SK-N-SH (cell line): ENCODE data around the gene SLC24A1. TPM values are rescaled to one million over a fixed set of nuclear protein-coding genes. Genes with fewer than 3 reads are reported as not detected.
A peak's percentile ranks its signal among the peaks of the same experiment; 100 is the strongest.

Experiments used
- CTCF ChIA-PET: fragments of 300-600, 350-600 bp; formaldehyde crosslinking; extraction: SDS; loops from one replicate; lab custom pipeline; 2021; lab: Yijun Ruan, JAX
- POLR2A ChIA-PET: fragments of 350-600 bp; sonication (Branson Sonifier 250); formaldehyde crosslinking; extraction: SDS; loops from one replicate; lab custom pipeline; 2020; ENCODE audit warnings: antibody characterized with exemption, inconsistent platforms; lab: Yijun Ruan, JAX
- DNase-seq: peaks from one replicate; pipeline ENCODE4 v3.0.0; 2012
- H2AFZ ChIP-seq: fragments of 200-600 bp; sonication (generic); 2 replicates; pipeline ENCODE4 v1.8.1; 2016; ENCODE audit warnings: antibody characterized with exemption, mild to moderate bottlenecking, low read depth
- H3F3A ChIP-seq: fragments of 200-600 bp; sonication (generic); replicated peaks from 2 replicates; pipeline ENCODE3; 2016; ENCODE audit warnings: antibody characterized with exemption, mild to moderate bottlenecking; ENCODE audit not compliant: insufficient read depth
- H3K27ac ChIP-seq, 2 experiments: fragments of 200-500 bp in 1 of 2; fragments of 200-600 bp in 1 of 2; sonication (Bioruptor generic) in 1 of 2; sonication (generic), shearing (Covaris generic) in 1 of 2; 2 replicates each; pipeline versions ENCODE4 v1.5.1 to v1.6.1; 2014 to 2016; ENCODE audit warnings: low read depth in 2 of 2, inconsistent platforms in 1 of 2, low read length in 1 of 2, mild to moderate bottlenecking in 1 of 2, mixed read lengths in 1 of 2
- H3K27me3 ChIP-seq: fragments of 200-600 bp; sonication (generic), shearing (Covaris generic); 2 replicates; pipeline ENCODE4 v1.6.1; 2016; ENCODE audit warnings: mixed run types; ENCODE audit not compliant: insufficient read depth
- H3K36me3 ChIP-seq, 2 experiments: fragments of 200-500 bp in 1 of 2; fragments of 200-600 bp in 1 of 2; sonication (Bioruptor generic) in 1 of 2; sonication (generic) in 1 of 2; replicated peaks in 1 of 2; 2 replicates each; pipeline versions ENCODE3 to v1.5.1; 2014 to 2016; ENCODE audit warnings: low read length in 1 of 2, mild to moderate bottlenecking in 1 of 2; ENCODE audit not compliant: insufficient read depth in 2 of 2, control insufficient read depth in 1 of 2
- H3K4me1 ChIP-seq, 2 experiments: fragments of 200-500 bp in 1 of 2; fragments of 200-600 bp in 1 of 2; sonication (Bioruptor generic) in 1 of 2; sonication (generic), shearing (Covaris generic) in 1 of 2; 2 replicates each; pipeline versions ENCODE4 v1.5.1 to v1.6.1; 2014 to 2016; ENCODE audit warnings: low read depth in 1 of 2, low read length in 1 of 2, mixed run types in 1 of 2; ENCODE audit not compliant: insufficient read depth in 2 of 2, control insufficient read depth in 1 of 2
- H3K4me2 ChIP-seq: fragments of 200-600 bp; sonication (generic), shearing (Covaris generic); 2 replicates; pipeline ENCODE4 v1.6.1; 2017; ENCODE audit warnings: mixed run types
- H3K4me3 ChIP-seq, 2 experiments: fragments of 200-500 bp in 1 of 2; fragments of 200-600 bp in 1 of 2; sonication (Bioruptor generic) in 1 of 2; sonication (generic), shearing (Covaris generic) in 1 of 2; 2 replicates each; pipeline versions ENCODE4 v1.5.1 to v1.8.1; 2014 to 2016; ENCODE audit warnings: low read depth in 2 of 2, inconsistent platforms in 1 of 2, low read length in 1 of 2, mild to moderate bottlenecking in 1 of 2, mixed read lengths in 1 of 2, moderate library complexity in 1 of 2
- H3K79me2 ChIP-seq: fragments of 200-600 bp; sonication (generic); 2 replicates; pipeline ENCODE4 v1.8.1; 2017; ENCODE audit warnings: mild to moderate bottlenecking; ENCODE audit not compliant: insufficient read depth
- H3K9ac ChIP-seq: fragments of 200-600 bp; sonication (generic); 2 replicates; pipeline ENCODE4 v1.6.1; 2017; ENCODE audit warnings: mixed run types
- H3K9me2 ChIP-seq: fragments of 200-600 bp; sonication (generic); 2 replicates; pipeline ENCODE4 v1.6.1; 2017; ENCODE audit warnings: mixed run types
- H3K9me3 ChIP-seq: fragments of 200-600 bp; sonication (generic); 2 replicates; pipeline ENCODE4 v1.6.1; 2017; ENCODE audit warnings: mixed run types, mild to moderate bottlenecking, moderate library complexity
- H4K20me1 ChIP-seq: fragments of 200-600 bp; sonication (generic); 2 replicates; pipeline ENCODE4 v1.6.1; 2017; ENCODE audit warnings: mild to moderate bottlenecking, mixed run types; ENCODE audit not compliant: insufficient read depth
- CHD2 ChIP-seq: fragments of 150-350 bp; IDR thresholded peaks from 2 replicates; pipeline ENCODE4 v1.6.1; 2018; ENCODE audit warnings: low read length; ENCODE audit not compliant: partially characterized antibody
- CTCF ChIP-seq: fragments of 200-600 bp; sonication (generic); IDR thresholded peaks from 2 replicates; pipeline ENCODE4 v1.6.1; 2017; ENCODE audit warnings: antibody characterized with exemption, mild to moderate bottlenecking, moderate library complexity
- ELF1 ChIP-seq: IDR thresholded peaks from 2 replicates; pipeline ENCODE4 v1.4.0; 2012
- FOSL2 ChIP-seq: IDR thresholded peaks from 2 replicates; pipeline ENCODE4 v1.4.0; 2012; ENCODE audit warnings: low read depth, mild to moderate bottlenecking, moderate library complexity, borderline replicate concordance
- FOXJ3 ChIP-seq: sonication (generic); formaldehyde crosslinking; IDR thresholded peaks from 2 replicates; pipeline ENCODE4 v1.5.1; 2020; ENCODE audit warnings: mild to moderate bottlenecking, missing genetic modification reagents
- GABPA ChIP-seq: IDR thresholded peaks from 2 replicates; pipeline ENCODE4 v1.4.0; 2012; ENCODE audit warnings: low read depth, mild to moderate bottlenecking
- IRF3 ChIP-seq: fragments of 150-350 bp; IDR thresholded peaks from 2 replicates; pipeline ENCODE4 v1.6.1; 2016; ENCODE audit warnings: mild to moderate bottlenecking, low read depth, low read length
- JUND ChIP-seq: IDR thresholded peaks from 2 replicates; pipeline ENCODE4 v1.4.0; 2012
- NFIC ChIP-seq: IDR thresholded peaks from 2 replicates; pipeline ENCODE4 v1.4.0; 2012; ENCODE audit warnings: borderline replicate concordance
- PBX3 ChIP-seq: IDR thresholded peaks from 2 replicates; pipeline ENCODE4; 2012
- POLR2AphosphoS5 ChIP-seq: IDR thresholded peaks from 2 replicates; pipeline ENCODE4 v1.6.1; 2012; ENCODE audit warnings: low read depth, low read length
- RCOR1 ChIP-seq: fragments of 150-350 bp; IDR thresholded peaks from 2 replicates; pipeline ENCODE4 v1.6.1; 2017; ENCODE audit warnings: antibody characterized with exemption, low read length
- REST ChIP-seq: IDR thresholded peaks from 2 replicates; pipeline ENCODE4 v1.6.1; 2012; ENCODE audit warnings: mild to moderate bottlenecking, low read depth, low read length, moderate library complexity
- SIN3A ChIP-seq: IDR thresholded peaks from 2 replicates; pipeline ENCODE4 v1.6.1; 2012; ENCODE audit warnings: low read depth, mild to moderate bottlenecking, low read length, moderate library complexity, borderline replicate concordance
- SMC3 ChIP-seq: IDR thresholded peaks from 2 replicates; pipeline ENCODE4 v1.6.1; 2012; ENCODE audit warnings: low read depth, low read length, improper control_type of control experiment
- TAF1 ChIP-seq: IDR thresholded peaks from 2 replicates; pipeline ENCODE4 v1.6.1; 2012; ENCODE audit warnings: low read depth, mild to moderate bottlenecking, low read length, moderate library complexity, borderline replicate concordance
- USF2 ChIP-seq: fragments of 150-350 bp; IDR thresholded peaks from 2 replicates; pipeline ENCODE4 v1.6.1; 2017; ENCODE audit warnings: antibody characterized with exemption, low read length, low read depth, borderline replicate concordance
- WGBS: methylation state at CpG from one replicate; pipeline ENCODE4 v1.1.6; 2017; ENCODE audit warnings: low lambda C conversion rate; 5-methylcytosine and 5-hydroxymethylcytosine counted together
- polyA plus RNA-seq, 3 experiments: library from polyadenylated mRNA; depleted of rRNA; stranded (reverse); fragments of >200 nt; gene quantifications; 2 replicates each; pipeline ENCODE4 v1.2.3, GENCODE V29; 2012

SLC24A1 gene
- polyA plus RNA-seq, 1 of the 3 experiments (the other 2 are of a cell fraction): 7.7 TPM

GRCh38 chr15:65576664-65577063 is 45.1 kb upstream of the SLC24A1 start:
- Histone ChIP-seq H3K4me1 (peaks cover 23 to 41% of the 10 kb centered on the region in 2 experiments), H3K4me2 (0 out of 2 replicates have a peak overlapping the region, but pooled peaks have one; percentile 6), H3K9ac (no peak overlapping the region), H4K20me1 (no peaks in the 10 kb centered on the region), H2AFZ (no peak overlapping the region), H3K36me3 (peaks cover 39 to 55% of the 10 kb centered on the region in 2 experiments), H3K79me2 (no peaks in the 10 kb centered on the region), H3F3A (peaks cover 57% of the 10 kb centered on the region), H3K9me2 (no peaks in the 10 kb centered on the region), H3K27me3 (no peaks in the 10 kb centered on the region), H3K9me3 (no peaks in the 10 kb centered on the region), H3K27ac (peak overlapping the region; percentile 47 to 62; a peak in 3 of 4 replicates), H3K4me3 (no peak overlapping the region)
- TF ChIP-seq USF2: no peak
- TF ChIP-seq SMC3: no peak
- TF ChIP-seq JUND: peak; percentile 67
- TF ChIP-seq GABPA: no peak
- no peak for TF ChIP-seq RCOR1
- TF ChIP-seq FOSL2: peak; percentile 71
- TF ChIP-seq ELF1: no peak
- no peak for TF ChIP-seq SIN3A
- POLR2A ChIA-PET: no interaction called here
- CTCF ChIA-PET: interaction anchor here (1.0 kb wide), 1 partner anchor 19 kb away, joined by 4 read pairs; no protein-coding TSS in a partner anchor
- no peak for DNase-seq
- WGBS: 79% methylated on average over 1 of the region's 1 CpG

- Histone ChIP-seq H3K9me2 (no peaks in the 10 kb centered on the region), H3K27me3 (no peaks in the 10 kb centered on the region), H4K20me1 (no peaks in the 10 kb centered on the region), H3K36me3 (peaks cover 39 to 55% of the 10 kb centered on the region in 2 experiments), H3K79me2 (no peaks in the 10 kb centered on the region), H3K4me3 (no peak overlapping the region), H3K9me3 (no peaks in the 10 kb centered on the region), H3K9ac (no peak overlapping the region), H3K4me2 (0 out of 2 replicates have a peak overlapping the region, but pooled peaks have one; percentile 6), H2AFZ (no peak overlapping the region), H3K4me1 (peaks cover 23 to 41% of the 10 kb centered on the region in 2 experiments), H3F3A (peaks cover 55% of the 10 kb centered on the region), H3K27ac (peak overlapping the region in 1 of 2 experiments; percentile 62)
- 89% methylated on average over 6 of the region's 6 CpGs for WGBS
- ChIA-PET CTCF (no interaction called here), POLR2A (interaction anchor here (1.1 kb wide), 1 partner anchor 61 kb away, joined by 3 read pairs; no protein-coding TSS in a partner anchor)
- TF ChIP-seq TAF1 (no peak), REST (no peak), POLR2AphosphoS5 (no peak), CHD2 (no peak), JUND (no peak), FOXJ3 (CRISPR knock-in tag) (no peak), PBX3 (no peak), NFIC (no peak), CTCF (no peak), IRF3 (no peak), ELF1 (no peak), FOSL2 (no peak), SIN3A (no peak)
- DNase-seq: no peak
Observed at GRCh38 chr15:65577129-65577996, 44.4 kb upstream of the SLC24A1 start.
